ENCODE measurements around the gene MYCBPAP. TPM values are rescaled to one million over a fixed set of nuclear protein-coding genes. Genes with fewer than 3 reads are reported as not detected.

MYCBPAP gene
- total and polyA plus RNA-seq, 2 donors (not counting 1 experiment from before 2014, with no cell fraction given): 0.16 to 3.0 TPM

GRCh38 chr17:50576864-50577263 is 68.6 kb downstream of the MYCBPAP start:
- no peaks in the 10 kb centered on the region for H3K9me3 ChIP-seq (ENCODE audit: control insufficient read depth, insufficient read depth, low read depth, low read length)
- no peak overlapping the region for H3K4me2 ChIP-seq (ENCODE audit: extremely low read depth, insufficient read depth, low read length)
- DNase-seq (ENCODE audit: low read depth in 2 of 2): no peak
- no peaks in the 10 kb centered on the region for H3K79me2 ChIP-seq (ENCODE audit: control insufficient read depth, insufficient read depth, low read length)
- no peak overlapping the region for H3K27ac ChIP-seq (ENCODE audit: insufficient read depth, low read length)
- H3K9ac ChIP-seq (ENCODE audit: insufficient read depth, low read length): no peak overlapping the region
- H3K4me1 ChIP-seq (ENCODE audit: control insufficient read depth, extremely low read depth, insufficient read depth, low read length): no peaks in the 10 kb centered on the region
- TF ChIP-seq, protein P1, sequence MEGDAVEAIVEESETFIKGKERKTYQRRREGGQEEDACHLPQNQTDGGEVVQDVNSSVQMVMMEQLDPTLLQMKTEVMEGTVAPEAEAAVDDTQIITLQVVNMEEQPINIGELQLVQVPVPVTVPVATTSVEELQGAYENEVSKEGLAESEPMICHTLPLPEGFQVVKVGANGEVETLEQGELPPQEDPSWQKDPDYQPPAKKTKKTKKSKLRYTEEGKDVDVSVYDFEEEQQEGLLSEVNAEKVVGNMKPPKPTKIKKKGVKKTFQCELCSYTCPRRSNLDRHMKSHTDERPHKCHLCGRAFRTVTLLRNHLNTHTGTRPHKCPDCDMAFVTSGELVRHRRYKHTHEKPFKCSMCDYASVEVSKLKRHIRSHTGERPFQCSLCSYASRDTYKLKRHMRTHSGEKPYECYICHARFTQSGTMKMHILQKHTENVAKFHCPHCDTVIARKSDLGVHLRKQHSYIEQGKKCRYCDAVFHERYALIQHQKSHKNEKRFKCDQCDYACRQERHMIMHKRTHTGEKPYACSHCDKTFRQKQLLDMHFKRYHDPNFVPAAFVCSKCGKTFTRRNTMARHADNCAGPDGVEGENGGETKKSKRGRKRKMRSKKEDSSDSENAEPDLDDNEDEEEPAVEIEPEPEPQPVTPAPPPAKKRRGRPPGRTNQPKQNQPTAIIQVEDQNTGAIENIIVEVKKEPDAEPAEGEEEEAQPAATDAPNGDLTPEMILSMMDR (conservative IDR thresholded peaks at IDR 0.05 in 1 of 2, IDR thresholded peaks at IDR 0.05 in 1 of 2; ENCODE audit: low read depth in 1 of 2, low read length in 2 of 2): no peak
- no peak for TF ChIP-seq EZH2 (IDR thresholded peaks at IDR 0.05; ENCODE audit: low read length, missing control alignments)
- no peaks in the 10 kb centered on the region for H3K36me3 ChIP-seq (ENCODE audit: control insufficient read depth, insufficient read depth, low read length)
- H4K20me1 ChIP-seq (ENCODE audit: control insufficient read depth, extremely low read depth, insufficient read depth, low read length): no peaks in the 10 kb centered on the region
- H2AFZ ChIP-seq (ENCODE audit: low read length): no peak overlapping the region
- H3K4me3 ChIP-seq (replicated peaks in 1 of 4; ENCODE audit: control extremely low read depth in 1 of 4, insufficient read depth in 1 of 4, low read depth in 3 of 4, low read length in 4 of 4): no peak overlapping the region
- H3K27me3 ChIP-seq (ENCODE audit: control insufficient read depth, insufficient read depth, low read length): peaks cover 3% of the 10 kb centered on the region

GRCh38 chr17:50577451-50577954 is 69.3 kb downstream of the MYCBPAP start:
- H3K4me1 ChIP-seq (ENCODE audit: control insufficient read depth, extremely low read depth, insufficient read depth, low read length): no peaks in the 10 kb centered on the region
- no peak overlapping the region for H3K27ac ChIP-seq (ENCODE audit: insufficient read depth, low read length)
- no peak overlapping the region for H3K4me3 ChIP-seq (replicated peaks in 1 of 4; ENCODE audit: control extremely low read depth in 1 of 4, insufficient read depth in 1 of 4, low read depth in 3 of 4, low read length in 4 of 4)
- H2AFZ ChIP-seq (ENCODE audit: low read length): no peak overlapping the region
- no peaks in the 10 kb centered on the region for H3K79me2 ChIP-seq (ENCODE audit: control insufficient read depth, insufficient read depth, low read length)
- H4K20me1 ChIP-seq (ENCODE audit: control insufficient read depth, extremely low read depth, insufficient read depth, low read length): no peaks in the 10 kb centered on the region
- no peaks in the 10 kb centered on the region for H3K36me3 ChIP-seq (ENCODE audit: control insufficient read depth, insufficient read depth, low read length)
- no peak overlapping the region for H3K4me2 ChIP-seq (ENCODE audit: extremely low read depth, insufficient read depth, low read length)
- TF ChIP-seq, protein P1 (conservative IDR thresholded peaks at IDR 0.05 in 1 of 2, IDR thresholded peaks at IDR 0.05 in 1 of 2; ENCODE audit: low read depth in 1 of 2, low read length in 2 of 2): no peak
- no peak for TF ChIP-seq EZH2 (IDR thresholded peaks at IDR 0.05; ENCODE audit: low read length, missing control alignments)
- H3K9me3 ChIP-seq (ENCODE audit: control insufficient read depth, insufficient read depth, low read depth, low read length): no peaks in the 10 kb centered on the region
- H3K27me3 ChIP-seq (ENCODE audit: control insufficient read depth, insufficient read depth, low read length): peaks cover 4% of the 10 kb centered on the region
- no peak for DNase-seq (ENCODE audit: low read depth in 2 of 2)
- no peak overlapping the region for H3K9ac ChIP-seq (ENCODE audit: insufficient read depth, low read length)

GRCh38 chr17:50578173-50578572 is 69.9 kb downstream of the MYCBPAP start:
- no peak for TF ChIP-seq EZH2 (IDR thresholded peaks at IDR 0.05; ENCODE audit: low read length, missing control alignments)
- TF ChIP-seq, protein P1 (conservative IDR thresholded peaks at IDR 0.05 in 1 of 2, IDR thresholded peaks at IDR 0.05 in 1 of 2; ENCODE audit: low read depth in 1 of 2, low read length in 2 of 2): no peak
- Histone ChIP-seq H3K79me2 (ENCODE audit: control insufficient read depth, insufficient read depth, low read length) (no peaks in the 10 kb centered on the region), H2AFZ (ENCODE audit: low read length) (no peak overlapping the region), H4K20me1 (ENCODE audit: control insufficient read depth, extremely low read depth, insufficient read depth, low read length) (no peaks in the 10 kb centered on the region), H3K27me3 (ENCODE audit: control insufficient read depth, insufficient read depth, low read length) (peaks cover 7% of the 10 kb centered on the region), H3K27ac (ENCODE audit: insufficient read depth, low read length) (no peak overlapping the region), H3K9me3 (ENCODE audit: control insufficient read depth, insufficient read depth, low read depth, low read length) (no peaks in the 10 kb centered on the region), H3K4me2 (ENCODE audit: extremely low read depth, insufficient read depth, low read length) (no peak overlapping the region), H3K9ac (ENCODE audit: insufficient read depth, low read length) (no peak overlapping the region), H3K4me1 (ENCODE audit: control insufficient read depth, extremely low read depth, insufficient read depth, low read length) (no peaks in the 10 kb centered on the region), H3K4me3 (replicated peaks in 1 of 4; ENCODE audit: control extremely low read depth in 1 of 4, insufficient read depth in 1 of 4, low read depth in 3 of 4, low read length in 4 of 4) (no peak overlapping the region), H3K36me3 (ENCODE audit: control insufficient read depth, insufficient read depth, low read length) (no peaks in the 10 kb centered on the region)
- no peak for DNase-seq (ENCODE audit: low read depth in 2 of 2)
